Mucosa of descending colon (tissue), 3 donors: ENCODE data around the gene TRIM40. TPM values are rescaled to one million over a fixed set of nuclear protein-coding genes. Genes with fewer than 3 reads are reported as not detected.
A peak's percentile ranks its signal among the peaks of the same experiment; 100 is the strongest.

Source experiments
- ATAC-seq: fragments of 200-7000 bp; cut with Tn5 transposase; one replicate; pipeline ENCODE4 v1.9.1; 2020; ENCODE audit warnings: mild to moderate bottlenecking, moderate library complexity
- DNase-seq, 3 donors: peaks; one replicate each; pipeline ENCODE4 v3.0.0-alpha.2; 2020
- H3K36me3 ChIP-seq: fragments of 200-600 bp; one replicate; pipeline ENCODE4 v1.8.0; 2021; ENCODE audit warnings: low read depth, mild to moderate bottlenecking
- H3K4me1 ChIP-seq: fragments of 200-600 bp; one replicate; pipeline ENCODE4 v1.8.0; 2021; ENCODE audit warnings: low read depth, mild to moderate bottlenecking
- H3K4me3 ChIP-seq: fragments of 200-600 bp; one replicate; pipeline ENCODE4 v1.8.0; 2021; ENCODE audit warnings: mild to moderate bottlenecking
- H3K9me3 ChIP-seq: fragments of 200-600 bp; one replicate; pipeline ENCODE4 v1.8.0; 2021; ENCODE audit warnings: mild to moderate bottlenecking
- CTCF ChIP-seq: fragments of 200-600 bp; IDR thresholded peaks from one replicate; pipeline ENCODE4 v1.8.0; 2022; ENCODE audit warnings: antibody characterized with exemption, mild to moderate bottlenecking
- intact Hi-C, 2 donors: fragments of 100-400 bp; cut with DNase I in 1 of 2; cut with micrococcal nuclease in 1 of 2; formaldehyde crosslinking; loops; one replicate each; pipeline versions ENCODE4 v1.11.0 to v1.11.1; 2022; cut with DNase I, micrococcal nuclease
- total RNA-seq, 3 donors: library from RNA; stranded (reverse); fragmentation: NEBNext Ultra II Directional in 2 of 3; extraction: Animal tissue kit (Norgen Biotek cat#: 25700) in 2 of 3; gene quantifications; one replicate each; pipeline versions ENCODE4 v1.2.1 to v1.2.4, GENCODE V29; 2021 to 2023
- donor health status: DM: no; HTN: no; CAD: no; lungs with moderate emphysema.
- donor health status: DM: no; HTN: no; CAD: no.
- donor health status: DM: no; HTN: yes; CAD: no.

The TRIM40 gene
- total RNA-seq, 3 donors from 2014 or later: 19.8 to 37.3 (median 33.4) TPM

DNA sequence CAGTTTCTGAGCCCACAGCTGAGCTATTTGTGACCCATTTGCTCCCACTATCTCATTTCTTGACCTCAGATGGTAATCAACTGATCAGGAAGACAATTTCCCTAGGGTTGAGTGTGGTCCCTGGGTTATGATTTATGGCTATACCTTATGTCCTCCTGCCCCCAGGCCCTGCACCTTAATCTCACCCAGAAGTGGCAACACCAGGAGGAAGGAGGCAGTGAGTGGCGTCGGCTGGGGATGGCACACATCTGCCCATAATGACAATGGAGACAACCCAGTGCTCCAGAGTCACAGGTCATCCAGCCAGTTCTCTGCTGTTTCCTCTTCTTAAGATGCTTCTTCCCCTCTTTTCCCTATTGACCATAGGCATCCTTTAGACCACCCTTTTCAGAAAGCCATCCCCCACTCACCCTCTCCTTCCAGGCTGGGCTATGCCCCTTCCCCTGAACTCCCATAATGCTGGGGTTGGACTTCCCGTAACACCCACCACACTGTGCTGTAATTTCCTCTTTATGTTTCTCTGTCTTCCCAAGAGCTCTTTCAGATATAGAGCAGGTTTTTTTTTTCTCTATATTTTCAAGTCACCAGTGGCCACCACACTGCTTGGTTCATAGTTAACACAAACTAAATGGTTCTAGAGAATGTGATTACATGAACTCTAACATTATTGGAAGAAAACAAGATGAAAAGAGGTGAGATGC is 17.1 kb downstream of the TRIM40 start:
- no peak for TF ChIP-seq CTCF
- Histone ChIP-seq H3K9me3 (no peaks in the 10 kb centered on the region), H3K4me3 (no peak overlapping the region), H3K4me1 (peaks cover 13% of the 10 kb centered on the region), H3K36me3 (no peaks in the 10 kb centered on the region)
- DNase-seq: no peak
- intact Hi-C loops: no loop called here
- no peak for ATAC-seq

- Histone ChIP-seq H3K4me1 (peaks cover 13% of the 10 kb centered on the region), H3K36me3 (no peaks in the 10 kb centered on the region), H3K4me3 (no peak overlapping the region), H3K9me3 (no peaks in the 10 kb centered on the region)
- DNase-seq (no peak), ATAC-seq (no peak)
- TF ChIP-seq CTCF: no peak
- intact Hi-C loops: no loop called here
Measured at GRCh38 chr6:30154061-30154460, 18.1 kb downstream of the TRIM40 start.

DNA sequence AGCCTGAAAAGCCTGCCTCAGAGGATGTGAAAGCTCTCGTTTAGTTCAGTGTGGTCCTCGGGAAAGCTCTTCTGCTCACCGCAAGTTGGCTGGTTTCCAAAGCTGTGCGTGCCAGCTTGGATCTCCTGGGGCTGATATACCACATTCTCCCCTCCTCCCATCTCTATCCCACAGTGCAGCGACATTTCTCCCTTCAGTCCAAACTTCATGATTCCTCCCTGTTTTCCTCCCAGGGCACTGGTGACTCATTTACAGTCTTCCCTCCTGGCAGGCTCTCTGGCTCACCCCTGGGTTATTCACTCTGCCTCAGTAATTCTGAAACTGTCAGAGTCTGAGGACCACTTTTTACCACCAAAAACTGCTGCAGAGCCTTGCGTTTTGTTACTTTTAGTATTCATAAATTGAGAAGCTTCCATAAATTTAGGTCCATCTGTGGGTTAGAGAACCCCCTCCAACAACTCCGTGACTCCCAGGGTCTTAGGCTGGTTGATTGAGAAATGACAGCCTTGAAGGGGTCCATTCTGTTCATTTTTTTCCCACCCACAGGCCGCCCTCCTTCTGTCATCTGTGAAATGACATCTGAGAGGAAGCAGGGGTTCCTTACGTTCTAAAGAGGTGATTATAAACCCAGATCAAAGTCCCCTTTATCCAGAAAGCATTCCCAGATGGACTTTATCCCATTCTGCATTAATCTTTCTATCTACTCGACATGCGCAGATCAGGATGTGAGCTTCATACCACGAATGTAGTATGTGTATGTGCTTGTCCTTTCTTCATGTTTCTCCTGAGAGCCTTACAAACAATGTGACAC is 19.0 kb downstream of the TRIM40 start:
- H3K4me3 ChIP-seq: no peak overlapping the region
- H3K4me1 ChIP-seq: peaks cover 13% of the 10 kb centered on the region
- intact Hi-C loops: no loop called here
- TF ChIP-seq CTCF: no peak
- H3K9me3 ChIP-seq: no peaks in the 10 kb centered on the region
- ATAC-seq (peak; percentile 85), DNase-seq (peak in 2 of 3 donors; percentile 65 to 73)
- H3K36me3 ChIP-seq: no peaks in the 10 kb centered on the region

- H3K4me1 ChIP-seq: peaks cover 13% of the 10 kb centered on the region
- no peak for ATAC-seq
- TF ChIP-seq CTCF: no peak
Measured at GRCh38 chr6:30155520-30156261, 19.8 kb downstream of the TRIM40 start.

DNA sequence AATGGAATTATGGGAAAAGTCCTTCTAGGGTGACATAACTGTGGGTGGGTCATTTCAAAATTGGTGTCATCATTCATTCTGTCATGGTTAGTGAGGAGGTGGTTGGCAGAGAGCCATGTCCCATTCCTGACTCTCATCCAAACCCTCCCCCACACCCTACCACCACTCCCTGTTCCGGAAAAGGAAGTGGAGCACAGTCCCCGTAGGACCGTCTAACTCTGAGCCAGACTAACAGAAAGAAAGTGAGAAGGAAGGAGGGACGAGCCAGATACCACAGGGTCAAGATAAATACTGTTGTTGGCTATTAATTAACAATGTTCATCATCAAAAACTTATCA is 20.3 kb downstream of the TRIM40 start:
- peaks cover 13% of the 10 kb centered on the region for H3K4me1 ChIP-seq
- DNase-seq (peak; percentile 61 to 90 (median 65)), ATAC-seq (peak; percentile 86)
- H3K9me3 ChIP-seq: no peaks in the 10 kb centered on the region
- H3K36me3 ChIP-seq: no peaks in the 10 kb centered on the region
- intact Hi-C loops: no loop called here
- H3K4me3 ChIP-seq: no peak overlapping the region
- TF ChIP-seq CTCF: no peak

More at GRCh38 chr6:30155520-30156261, 19.8 kb downstream of the TRIM40 start:
- Histone ChIP-seq H3K4me3 (no peak overlapping the region), H3K36me3 (no peaks in the 10 kb centered on the region), H3K9me3 (no peaks in the 10 kb centered on the region)
- no peak for DNase-seq
- intact Hi-C loops: no loop called here
